Glutamatergic neuron (in vitro differentiated cells): ENCODE measurements around the gene PRDM1. TPM values are rescaled to one million over a fixed set of nuclear protein-coding genes. Genes with fewer than 3 reads are reported as not detected.

Experiments
- DNase-seq: peaks from one replicate; pipeline ENCODE4 v3.0.0; 2022
- H3K27ac Mint-ChIP-seq: one replicate; pipeline ENCODE4 v1.8.0; 2020; ENCODE audit warnings: mild to moderate bottlenecking, mixed read lengths, inconsistent platforms; ENCODE audit not compliant: unreplicated experiment
- H3K27me3 Mint-ChIP-seq: one replicate; pipeline ENCODE4 v1.8.0; 2020; ENCODE audit warnings: mild to moderate bottlenecking, moderate library complexity, mixed read lengths, inconsistent platforms; ENCODE audit not compliant: unreplicated experiment
- H3K36me3 Mint-ChIP-seq: one replicate; pipeline ENCODE4 v1.8.0; 2020; ENCODE audit warnings: mild to moderate bottlenecking, mixed read lengths, inconsistent platforms; ENCODE audit not compliant: unreplicated experiment
- H3K4me1 Mint-ChIP-seq: one replicate; pipeline ENCODE4 v1.8.0; 2020; ENCODE audit warnings: mild to moderate bottlenecking, low read depth, mixed read lengths, inconsistent platforms; ENCODE audit not compliant: unreplicated experiment
- H3K4me3 Mint-ChIP-seq: one replicate; pipeline ENCODE4 v1.8.0; 2020; ENCODE audit warnings: mild to moderate bottlenecking, mixed read lengths, inconsistent platforms; ENCODE audit not compliant: unreplicated experiment
- H3K9me3 Mint-ChIP-seq: one replicate; pipeline ENCODE4 v1.8.0; 2020; ENCODE audit warnings: mild to moderate bottlenecking, moderate library complexity, mixed read lengths, inconsistent platforms; ENCODE audit not compliant: unreplicated experiment
- CTCF ChIP-seq: fragments of 200-600 bp; sonication (generic); IDR thresholded peaks from one replicate; pipeline ENCODE4 v1.5.0; 2021; ENCODE audit not compliant: partially characterized antibody, unreplicated experiment
- total RNA-seq: library from RNA; stranded (reverse); fragmentation: NEBNext Ultra II Directional; extraction: Animal tissue kit (Norgen Biotek cat#: 25700); gene quantifications from one replicate; pipeline ENCODE4 v1.2.1, GENCODE V29; 2021; ENCODE audit not compliant: unreplicated experiment

The PRDM1 gene
- total RNA-seq, 1 donor from 2014 or later, result not detected

- Mint-ChIP-seq H3K4me1 (peaks cover 4% of the 10 kb centered on the region), H3K27me3 (no peaks in the 10 kb centered on the region), H3K4me3 (no peak overlapping the region), H3K9me3 (no peaks in the 10 kb centered on the region), H3K36me3 (no peaks in the 10 kb centered on the region), H3K27ac (no peak overlapping the region)
- no peak for DNase-seq
- TF ChIP-seq CTCF, result no peak
These were observed 19.1 kb upstream of the PRDM1 start for GRCh38 chr6:106066989-106067388.

GRCh38 chr6:106069478-106069877, 16.7 kb upstream of the PRDM1 start:
- DNase-seq, result no peak
- H3K9me3 Mint-ChIP-seq, result no peaks in the 10 kb centered on the region
- H3K27me3 Mint-ChIP-seq, result no peaks in the 10 kb centered on the region
- no peak for TF ChIP-seq CTCF
- peaks cover 4% of the 10 kb centered on the region for H3K4me1 Mint-ChIP-seq
- no peak overlapping the region for H3K27ac Mint-ChIP-seq
- H3K4me3 Mint-ChIP-seq, result no peak overlapping the region
- H3K36me3 Mint-ChIP-seq, result no peaks in the 10 kb centered on the region

- DNase-seq, result no peak
- no peaks in the 10 kb centered on the region for H3K36me3 Mint-ChIP-seq
- no peak for TF ChIP-seq CTCF
These were observed 15.5 kb upstream of the PRDM1 start for GRCh38 chr6:106070636-106071035.

GRCh38 chr6:106072501-106073090, 13.5 kb upstream of the PRDM1 start:
- H3K4me3 Mint-ChIP-seq, result no peak overlapping the region
- no peaks in the 10 kb centered on the region for H3K9me3 Mint-ChIP-seq
- H3K27ac Mint-ChIP-seq, result no peak overlapping the region
- no peak for DNase-seq
- TF ChIP-seq CTCF, result no peak
- peaks cover 5% of the 10 kb centered on the region for H3K4me1 Mint-ChIP-seq
- H3K27me3 Mint-ChIP-seq, result no peaks in the 10 kb centered on the region
- no peaks in the 10 kb centered on the region for H3K36me3 Mint-ChIP-seq

More at GRCh38 chr6:106070636-106071035, 15.5 kb upstream of the PRDM1 start:
- no peaks in the 10 kb centered on the region for H3K27me3 Mint-ChIP-seq
- H3K4me3 Mint-ChIP-seq, result no peak overlapping the region
- H3K27ac Mint-ChIP-seq, result no peak overlapping the region
- no peaks in the 10 kb centered on the region for H3K9me3 Mint-ChIP-seq
- H3K4me1 Mint-ChIP-seq, result peaks cover 4% of the 10 kb centered on the region

GRCh38 chr6:106074146-106074545, 12.0 kb upstream of the PRDM1 start:
- Mint-ChIP-seq H3K27me3 (no peaks in the 10 kb centered on the region), H3K4me1 (peaks cover 12% of the 10 kb centered on the region), H3K36me3 (no peaks in the 10 kb centered on the region), H3K4me3 (no peak overlapping the region), H3K27ac (no peak overlapping the region), H3K9me3 (no peaks in the 10 kb centered on the region)
- no peak for DNase-seq
- TF ChIP-seq CTCF, result no peak
